CD14-positive monocyte (primary cell): ENCODE data around the gene ATOX1. TPM values are rescaled to one million over a fixed set of nuclear protein-coding genes. Genes with fewer than 3 reads are reported as not detected.
A peak's percentile ranks its signal among the peaks of the same experiment; 100 is the strongest.

ENCODE experiments used
- DNase-seq, 3 donors: peaks; one replicate each; pipeline ENCODE4 v3.0.0-alpha.2; 2011 to 2022
- H2AFZ ChIP-seq: 2 replicates; pipeline ENCODE4 v1.6.0; 2012; ENCODE audit warnings: mild to moderate bottlenecking, low read depth, low read length, inconsistent platforms; ENCODE audit not compliant: insufficient read depth, poor library complexity, severe bottlenecking
- H3K27ac ChIP-seq, 2 donors: 1 replicate in 1 of 2; 2 replicates in 1 of 2; pipeline ENCODE4 v1.5.1; 2012 to 2013; ENCODE audit warnings: low read length in 2 of 2, control low read depth in 1 of 2, inconsistent platforms in 1 of 2, low read depth in 1 of 2, mild to moderate bottlenecking in 1 of 2
- H3K27me3 ChIP-seq, 2 donors: one replicate each; pipeline versions ENCODE4 v1.6.0 to v1.6.1; 2011 to 2013; ENCODE audit warnings: low read length in 2 of 2; ENCODE audit not compliant: control insufficient read depth in 2 of 2, insufficient read depth in 2 of 2
- H3K36me3 ChIP-seq, 2 donors: replicated peaks in 1 of 2; 1 replicate in 1 of 2; 2 replicates in 1 of 2; pipeline versions ENCODE4 v1.5.1 to v1.6.1; 2012 to 2013; ENCODE audit warnings: low read length in 2 of 2, control low read depth in 1 of 2, inconsistent platforms in 1 of 2, mild to moderate bottlenecking in 1 of 2; ENCODE audit not compliant: insufficient read depth in 2 of 2, control insufficient read depth in 1 of 2
- H3K4me1 ChIP-seq, 2 donors: 1 replicate in 1 of 2; 2 replicates in 1 of 2; pipeline versions ENCODE4 v1.5.1 to v1.6.1; 2012 to 2013; ENCODE audit warnings: low read length in 2 of 2, control low read depth in 1 of 2, inconsistent platforms in 1 of 2, mild to moderate bottlenecking in 1 of 2, moderate library complexity in 1 of 2; ENCODE audit not compliant: insufficient read depth in 2 of 2, control insufficient read depth in 1 of 2
- H3K4me2 ChIP-seq: replicated peaks from 2 replicates; pipeline ENCODE3; 2012; ENCODE audit warnings: low read length, moderate library complexity, mild to moderate bottlenecking; ENCODE audit not compliant: poor library complexity, severe bottlenecking; ENCODE audit errors: extremely low read depth
- H3K4me3 ChIP-seq, 3 experiments: fragments of 200-600 bp in 1 of 3; sonication (generic) in 1 of 3; replicated peaks in 1 of 3; 1 replicate in 2 of 3; 2 replicates in 1 of 3; pipeline ENCODE4 v1.5.1; 2011 to 2013; ENCODE audit warnings: low read length in 3 of 3, mild to moderate bottlenecking in 3 of 3, control low read depth in 2 of 3, low read depth in 2 of 3, inconsistent platforms in 1 of 3, moderate library complexity in 1 of 3
- H3K79me2 ChIP-seq: 2 replicates; pipeline ENCODE4 v1.6.0; 2012; ENCODE audit warnings: mild to moderate bottlenecking, control low read depth, inconsistent platforms, low read length, moderate library complexity; ENCODE audit not compliant: insufficient read depth
- H3K9ac ChIP-seq: 2 replicates; pipeline ENCODE4 v1.6.0; 2017; ENCODE audit warnings: low read length, mild to moderate bottlenecking; ENCODE audit not compliant: insufficient read depth, poor library complexity, severe bottlenecking
- H3K9me3 ChIP-seq, 2 donors: replicated peaks in 1 of 2; 1 replicate in 1 of 2; 2 replicates in 1 of 2; pipeline versions ENCODE4 v1.5.1 to v1.6.1; 2012 to 2013; ENCODE audit warnings: low read length in 2 of 2, control low read depth in 1 of 2; ENCODE audit not compliant: control insufficient read depth in 1 of 2, insufficient read depth in 1 of 2
- H4K20me1 ChIP-seq: 2 replicates; pipeline ENCODE4 v1.6.0; 2012; ENCODE audit warnings: mild to moderate bottlenecking, low read length, control low read depth, moderate library complexity; ENCODE audit not compliant: insufficient read depth
- H3K27ac Mint-ChIP-seq, 7 donors: one replicate each; pipeline ENCODE4 v1.8.0; 2020; ENCODE audit warnings: mild to moderate bottlenecking in 7 of 7, mixed read lengths in 7 of 7, moderate library complexity in 6 of 7, inconsistent platforms in 2 of 7
- H3K27me3 Mint-ChIP-seq, 3 donors: one replicate each; pipeline ENCODE4 v1.8.0; 2021 to 2022; ENCODE audit warnings: low read depth in 3 of 3, mild to moderate bottlenecking in 3 of 3, mixed read lengths in 3 of 3, moderate library complexity in 3 of 3, inconsistent platforms in 1 of 3
- H3K36me3 Mint-ChIP-seq, 2 donors: one replicate each; pipeline ENCODE4 v1.8.0; 2020; ENCODE audit warnings: mixed read lengths in 2 of 2, inconsistent platforms in 1 of 2, mild to moderate bottlenecking in 1 of 2
- H3K4me1 Mint-ChIP-seq: one replicate; pipeline ENCODE4 v1.8.0; 2020; ENCODE audit warnings: mild to moderate bottlenecking, mixed read lengths
- H3K4me3 Mint-ChIP-seq, 2 donors: one replicate each; pipeline ENCODE4 v1.8.0; 2020; ENCODE audit warnings: mild to moderate bottlenecking in 2 of 2, mixed read lengths in 2 of 2, moderate library complexity in 1 of 2
- H3K9me3 Mint-ChIP-seq, 7 donors: one replicate each; pipeline ENCODE4 v1.8.0; 2020 to 2022; ENCODE audit warnings: mixed read lengths in 7 of 7, mild to moderate bottlenecking in 6 of 7, moderate library complexity in 6 of 7, inconsistent platforms in 2 of 7
- CTCF ChIP-seq: fragments of 200-600 bp; IDR thresholded peaks from one replicate; pipeline ENCODE4 v1.8.0; 2022; ENCODE audit warnings: antibody characterized with exemption, mild to moderate bottlenecking
- WGBS: methylation state at CpG from one replicate; pipeline ENCODE4 v1.1.5; 2013; ENCODE audit warnings: missing lambda C conversion rate; ENCODE audit not compliant: insufficient coverage; 5-methylcytosine and 5-hydroxymethylcytosine counted together
- intact Hi-C, 2 donors: fragments of 100-400 bp; cut with micrococcal nuclease; formaldehyde crosslinking; loops; one replicate each; pipeline versions ENCODE4 v1.15.0 to v1.15.1; 2023
- polyA plus RNA-seq, 3 donors: library from polyadenylated mRNA; depleted of rRNA in 1 of 3; unstranded in 2 of 3; stranded (reverse) in 1 of 3; fragments of 300-500 nt in 2 of 3; fragments of >200 nt in 1 of 3; fragmentation: Illumina TruSeq in 2 of 3; gene quantifications; 1 replicate in 2 of 3; 2 replicates in 1 of 3; pipeline ENCODE4 v1.2.3, GENCODE V29; 2012 to 2021

The ATOX1 gene
- polyA plus RNA-seq, 3 donors, result 89.9 to 149 (median 148) TPM

- H3K9ac ChIP-seq, result no peak overlapping the region
- peaks cover 33% of the 10 kb centered on the region for H4K20me1 ChIP-seq
- Mint-ChIP-seq H3K27me3 (peaks cover 0 to 2% (median 0%) of the 10 kb centered on the region in 3 donors), H3K4me3 (no peak overlapping the region), H3K4me1 (no peaks in the 10 kb centered on the region), H3K36me3 (peaks cover 78 to 95% of the 10 kb centered on the region in 2 donors), H3K27ac (peak overlapping the region in 1 of 7 donors; percentile 16), H3K9me3 (peaks cover 0 to 2% (median 0%) of the 10 kb centered on the region in 7 donors)
- H3K4me2 ChIP-seq, result no peak overlapping the region
- DNase-seq, result no peak
- no peak overlapping the region for H3K4me3 ChIP-seq
- no peak for TF ChIP-seq CTCF
- peaks cover 9% of the 10 kb centered on the region for H3K79me2 ChIP-seq
- no peaks in the 10 kb centered on the region for H3K9me3 ChIP-seq
- H3K27me3 ChIP-seq, result no peaks in the 10 kb centered on the region
- no peaks in the 10 kb centered on the region for H3K4me1 ChIP-seq
- no peak overlapping the region for H2AFZ ChIP-seq
- intact Hi-C loops, result no loop called here
- 100% methylated on average over 1 of the region's 3 CpGs for WGBS
- H3K36me3 ChIP-seq, result peaks cover 93 to 99% of the 10 kb centered on the region in 2 donors
- H3K27ac ChIP-seq, result no peak overlapping the region
These were observed 40.2 kb upstream of the ATOX1 start for GRCh38 chr5:151798674-151799073.

GRCh38 chr5:151795426-151795825, 37.0 kb upstream of the ATOX1 start:
- Mint-ChIP-seq H3K4me1 (no peaks in the 10 kb centered on the region), H3K9me3 (peaks cover 0 to 2% (median 0%) of the 10 kb centered on the region in 7 donors), H3K36me3 (peaks cover 83 to 95% of the 10 kb centered on the region in 2 donors), H3K27ac (no peak overlapping the region), H3K4me3 (no peak overlapping the region), H3K27me3 (no peaks in the 10 kb centered on the region)
- no peaks in the 10 kb centered on the region for H3K4me1 ChIP-seq
- H3K36me3 ChIP-seq, result peaks cover 92 to 100% of the 10 kb centered on the region in 2 donors
- H4K20me1 ChIP-seq, result peaks cover 47% of the 10 kb centered on the region
- H3K9me3 ChIP-seq, result no peaks in the 10 kb centered on the region
- DNase-seq, result no peak
- H3K4me3 ChIP-seq, result no peak overlapping the region
- no CpG with 5 or more reads among the region's 1 CpG for WGBS
- no peak overlapping the region for H2AFZ ChIP-seq
- H3K4me2 ChIP-seq, result no peak overlapping the region
- no peak overlapping the region for H3K27ac ChIP-seq
- H3K79me2 ChIP-seq, result peaks cover 31% of the 10 kb centered on the region
- intact Hi-C loops, result no loop called here
- TF ChIP-seq CTCF, result no peak
- H3K9ac ChIP-seq, result no peak overlapping the region
- H3K27me3 ChIP-seq, result no peaks in the 10 kb centered on the region
